ENCODE measurements around the gene RUNX2.

RUNX2 gene

GRCh38 chr6:45595010-45595851, 267.1 kb downstream of the RUNX2 start:
- H3K4me3 ChIP-seq (ENCODE audit: low read depth, low read length): no peak overlapping the region
- H3K36me3 ChIP-seq (replicated peaks): no peaks in the 10 kb centered on the region
- no peaks in the 10 kb centered on the region for H3K27me3 ChIP-seq (replicated peaks)
- H3K27ac ChIP-seq: no peak overlapping the region
- in situ Hi-C loops (cut with HindIII; ENCODE audit: low pct_ligation_motif_present, low sequenced_read_pairs): no loop called here
- TF ChIP-seq CTCF (IDR thresholded peaks at IDR 0.05; ENCODE audit: low read depth, low read length, missing control alignments): no peak
- DNase-seq: no peak

- no peak overlapping the region for H3K4me3 ChIP-seq (ENCODE audit: low read depth, low read length)
- H3K27ac ChIP-seq: no peak overlapping the region
- in situ Hi-C loops (cut with HindIII; ENCODE audit: low pct_ligation_motif_present, low sequenced_read_pairs): no loop called here
- DNase-seq: no peak
- no peaks in the 10 kb centered on the region for H3K27me3 ChIP-seq (replicated peaks)
- H3K36me3 ChIP-seq (replicated peaks): no peaks in the 10 kb centered on the region
- no peak for TF ChIP-seq CTCF (IDR thresholded peaks at IDR 0.05; ENCODE audit: low read depth, low read length, missing control alignments)
Observed at GRCh38 chr6:45597424-45597823, 269.3 kb downstream of the RUNX2 start.

DNA sequence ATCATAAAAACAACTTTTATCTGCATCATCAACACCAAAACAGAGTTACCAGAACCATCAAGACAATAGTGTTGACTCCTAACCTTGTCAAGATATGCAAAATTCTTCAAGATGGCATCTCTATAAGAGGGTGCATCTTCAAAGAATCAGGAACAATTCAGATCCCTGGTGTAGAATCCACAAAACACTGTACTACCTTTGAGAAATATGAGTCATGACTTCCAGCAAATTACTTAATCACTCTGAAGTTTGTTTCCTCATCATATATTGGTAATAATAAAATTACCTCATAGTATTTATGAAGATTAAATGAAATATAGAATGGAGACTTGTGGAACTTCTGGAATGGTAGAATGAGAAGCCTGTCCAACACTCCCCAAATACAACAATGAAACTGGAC, 270.9 kb downstream of the RUNX2 start:
- in situ Hi-C loops (cut with HindIII; ENCODE audit: low pct_ligation_motif_present, low sequenced_read_pairs): no loop called here
- no peaks in the 10 kb centered on the region for H3K27me3 ChIP-seq (replicated peaks)
- no peak for TF ChIP-seq CTCF (IDR thresholded peaks at IDR 0.05; ENCODE audit: low read depth, low read length, missing control alignments)
- no peak for DNase-seq
- no peak overlapping the region for H3K4me3 ChIP-seq (ENCODE audit: low read depth, low read length)
- H3K36me3 ChIP-seq (replicated peaks): no peaks in the 10 kb centered on the region
- no peak overlapping the region for H3K27ac ChIP-seq

DNA sequence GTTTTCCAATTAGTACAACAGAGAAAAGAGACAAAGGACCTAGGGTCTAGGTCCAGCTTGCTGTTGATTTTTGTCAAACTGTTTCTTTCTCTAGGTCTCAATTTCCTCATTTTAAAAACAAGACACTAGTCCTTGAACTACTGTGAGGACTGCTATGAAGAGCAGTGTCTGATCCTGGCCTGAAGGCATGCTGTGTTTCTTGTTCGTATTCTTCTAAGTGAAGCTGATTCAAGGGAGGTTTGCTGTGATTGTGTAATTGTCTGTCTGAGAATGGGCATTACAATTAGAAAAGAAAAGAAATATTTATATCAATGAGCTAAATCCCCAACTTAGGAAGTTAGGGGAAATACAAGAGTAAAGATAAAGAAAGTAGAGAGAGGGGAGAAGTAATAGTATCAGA, 277.8 kb downstream of the RUNX2 start:
- no peak for DNase-seq
- no peaks in the 10 kb centered on the region for H3K27me3 ChIP-seq (replicated peaks)
- H3K27ac ChIP-seq: no peak overlapping the region
- no peak for TF ChIP-seq CTCF (IDR thresholded peaks at IDR 0.05; ENCODE audit: low read depth, low read length, missing control alignments)
- H3K4me3 ChIP-seq (ENCODE audit: low read depth, low read length): no peak overlapping the region
- no peaks in the 10 kb centered on the region for H3K36me3 ChIP-seq (replicated peaks)
- in situ Hi-C loops (cut with HindIII; ENCODE audit: low pct_ligation_motif_present, low sequenced_read_pairs): no loop called here

DNA sequence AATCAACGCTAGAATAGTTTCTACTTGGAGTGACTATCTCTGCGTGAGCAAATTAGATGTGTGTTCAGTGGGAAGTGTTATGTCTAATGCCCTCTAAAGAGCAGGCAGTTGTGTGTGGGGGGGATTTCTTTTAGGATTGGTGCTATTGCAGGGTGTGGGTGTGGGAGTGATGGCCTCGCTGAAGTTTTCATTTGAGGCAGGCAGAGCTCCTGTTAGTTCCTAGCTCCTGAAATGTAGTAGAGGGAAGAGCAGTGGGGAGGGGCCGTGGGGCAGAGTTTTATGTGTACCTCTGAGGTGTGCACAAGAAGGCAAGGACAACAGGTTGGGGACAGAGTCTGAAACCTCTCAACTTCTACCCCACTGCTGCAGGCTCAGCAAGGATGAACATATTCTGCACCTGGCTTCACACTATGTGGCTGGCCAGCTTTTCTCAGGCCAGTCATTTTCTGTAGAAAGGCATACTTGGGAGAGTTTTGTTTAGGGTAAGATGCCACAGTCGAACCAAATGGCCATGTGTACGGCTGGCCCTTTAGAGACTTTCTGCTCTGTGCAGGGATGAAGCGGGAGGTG, 278.8 kb downstream of the RUNX2 start:
- TF ChIP-seq CTCF (IDR thresholded peaks at IDR 0.05; ENCODE audit: low read depth, low read length, missing control alignments): no peak
- in situ Hi-C loops (cut with HindIII; ENCODE audit: low pct_ligation_motif_present, low sequenced_read_pairs): no loop called here
- H3K27ac ChIP-seq: no peak overlapping the region
- H3K4me3 ChIP-seq (ENCODE audit: low read depth, low read length): no peak overlapping the region
- H3K36me3 ChIP-seq (replicated peaks): no peaks in the 10 kb centered on the region
- DNase-seq: no peak
- H3K27me3 ChIP-seq (replicated peaks): no peaks in the 10 kb centered on the region
